Measurements from ENCODE around the gene KCNIP1. TPM values are rescaled to one million over a fixed set of nuclear protein-coding genes. Genes with fewer than 3 reads are reported as not detected.

KCNIP1 gene
- total and polyA plus RNA-seq, 9 of the 15 experiments (the other 6 are each of a cell fraction or from before 2014, with no cell fraction given): not detected

- TF ChIP-seq ZBTB40 (IDR thresholded peaks at IDR 0.05) (no peak), ZBTB40 (CRISPR knock-in tag; IDR thresholded peaks at IDR 0.05) (no peak), EP300 (IDR thresholded peaks at IDR 0.05; ENCODE audit: low read length) (no peak), ARHGAP35 (IDR thresholded peaks at IDR 0.05; ENCODE audit: partially characterized antibody) (no peak), ID3 (CRISPR knock-in tag; IDR thresholded peaks at IDR 0.05) (no peak), ID3 (tag; IDR thresholded peaks at IDR 0.05) (no peak), BRF2 (IDR thresholded peaks at IDR 0.05; ENCODE audit: borderline replicate concordance, insufficient read depth, insufficient read length) (no peak), FOXA3 (CRISPR knock-in tag; conservative IDR thresholded peaks at IDR 0.05 in 1 of 2, IDR thresholded peaks at IDR 0.05 in 1 of 2) (no peak), CREB3L1 (IDR thresholded peaks at IDR 0.05; ENCODE audit: borderline replicate concordance, low read depth) (no peak), MITF (IDR thresholded peaks at IDR 0.05) (no peak), ZNF408 (CRISPR knock-in tag; IDR thresholded peaks at IDR 0.05; ENCODE audit: low read depth) (no peak)
Measured at GRCh38 chr5:170476704-170477103, 27.1 kb upstream of the KCNIP1 start (continued).
